IMR-90 (cell line): ENCODE results near the gene CAMKMT.

Experiments used
- CEBPB ChIP-seq: IDR thresholded peaks from 2 replicates; pipeline ENCODE4 v1.6.1; 2012; ENCODE audit warnings: low read depth, low read length, improper control_type of control experiment
- CTCF ChIP-seq: conservative IDR thresholded peaks from 2 replicates; pipeline ENCODE4 v1.5.1; 2012; ENCODE audit warnings: mild to moderate bottlenecking, low read depth, low read length, improper control_type of control experiment
- ELK1 ChIP-seq: fragments of 150-350 bp; IDR thresholded peaks from 2 replicates; pipeline ENCODE4 v1.6.1; 2016; ENCODE audit warnings: low read depth, mild to moderate bottlenecking, low read length, moderate library complexity, borderline replicate concordance
- FOS ChIP-seq: fragments of 150-350 bp; IDR thresholded peaks from 2 replicates; pipeline ENCODE4 v1.6.1; 2016; ENCODE audit warnings: low read depth, low read length
- MAFK ChIP-seq: IDR thresholded peaks from 2 replicates; pipeline ENCODE4 v1.6.1; 2012; ENCODE audit warnings: low read depth, low read length, improper control_type of control experiment
- MAZ ChIP-seq: IDR thresholded peaks from 2 replicates; pipeline ENCODE4 v1.6.1; 2012; ENCODE audit warnings: low read depth, mild to moderate bottlenecking, low read length, improper control_type of control experiment, moderate library complexity, borderline replicate concordance
- MXI1 ChIP-seq: IDR thresholded peaks from 2 replicates; pipeline ENCODE4 v1.6.1; 2012; ENCODE audit warnings: low read depth, mild to moderate bottlenecking, low read length, moderate library complexity, borderline replicate concordance
- POLR2A ChIP-seq: IDR thresholded peaks from 2 replicates; pipeline ENCODE4 v1.6.1; 2012; ENCODE audit warnings: mild to moderate bottlenecking, low read depth, low read length
- USF2 ChIP-seq: fragments of 150-350 bp; IDR thresholded peaks from 2 replicates; pipeline ENCODE4 v1.6.1; 2017; ENCODE audit warnings: mild to moderate bottlenecking, antibody characterized with exemption, low read length, low read depth

- TF ChIP-seq MAZ (no peak), CTCF (no peak), POLR2A (no peak), MXI1 (no peak), ELK1 (no peak), FOS (no peak), USF2 (no peak), CEBPB (no peak), MAFK (no peak)
Observed at GRCh38 chr2:44766777-44767176, 405.0 kb downstream of the CAMKMT start.
